A673 (cell line): ENCODE data around the gene SKOR1. TPM values are rescaled to one million over a fixed set of nuclear protein-coding genes. Genes with fewer than 3 reads are reported as not detected.

Experiments used
- Bru-seq: library from RNA; stranded (reverse); fragments of 400-500 nt; gene quantifications from one replicate; lab custom pipeline; 2021; lab: Mats Ljungman, UMichigan
- BruChase-seq, 2 experiments: library from RNA; stranded (reverse); fragments of 400-500 nt; gene quantifications; one replicate each; lab custom pipeline; 2021; lab: Mats Ljungman, UMichigan
- BruUV-seq: library from RNA; stranded (reverse); fragments of 400-500 nt; replicated peaks from 2 replicates; lab custom pipeline; 2021; lab: Mats Ljungman, UMichigan
- CTCF ChIA-PET: fragments of 300-600 bp; sonication (Branson Sonifier 250); formaldehyde crosslinking; loops from one replicate; lab custom pipeline; 2022; ENCODE audit warnings: antibody characterized with exemption; lab: Charles Lee
- POLR2A ChIA-PET: fragments of 300-600 bp; sonication (Branson Sonifier 250); formaldehyde crosslinking; loops from one replicate; lab custom pipeline; 2022; ENCODE audit warnings: antibody characterized with exemption; ENCODE audit not compliant: low non-redundant PET; lab: Charles Lee
- DNase-seq: peaks from one replicate; pipeline ENCODE4 v3.0.0-alpha.2; 2015; ENCODE audit warnings: low spot score
- H3K27ac ChIP-seq: fragments of 200-600 bp; sonication (generic); 2 replicates; pipeline ENCODE4 v1.5.1; 2016; ENCODE audit warnings: mixed run types, low read depth, mild to moderate bottlenecking, mixed read lengths, antibody characterized with exemption, low read length; ENCODE audit not compliant: poor library complexity, severe bottlenecking
- H3K27me3 ChIP-seq: fragments of 200-600 bp; sonication (generic); replicated peaks from 2 replicates; pipeline ENCODE4 v1.6.1; 2017; ENCODE audit warnings: mixed run types, low read depth, mild to moderate bottlenecking, mixed read lengths, antibody characterized with exemption, low read length; ENCODE audit not compliant: insufficient read depth, poor library complexity
- H3K36me3 ChIP-seq: fragments of 200-600 bp; sonication (generic); 2 replicates; pipeline ENCODE4 v1.6.1; 2016; ENCODE audit warnings: mixed run types, mild to moderate bottlenecking, mixed read lengths, antibody characterized with exemption, low read length; ENCODE audit not compliant: insufficient read depth, poor library complexity, severe bottlenecking
- H3K4me1 ChIP-seq: fragments of 200-600 bp; sonication (generic); 2 replicates; pipeline ENCODE4 v1.6.1; 2017; ENCODE audit warnings: mixed run types, mild to moderate bottlenecking, mixed read lengths, antibody characterized with exemption, low read length; ENCODE audit not compliant: insufficient read depth, poor library complexity, severe bottlenecking
- H3K4me3 ChIP-seq: fragments of 200-600 bp; sonication (generic); 2 replicates; pipeline ENCODE4 v1.5.1; 2016; ENCODE audit warnings: low read depth, mixed run types, mild to moderate bottlenecking, mixed read lengths, low read length; ENCODE audit not compliant: poor library complexity, severe bottlenecking
- H3K9me3 ChIP-seq: fragments of 200-600 bp; sonication (generic); 2 replicates; pipeline ENCODE4 v1.6.1; 2016; ENCODE audit warnings: mixed run types, low read depth, mild to moderate bottlenecking, mixed read lengths, antibody characterized with exemption, low read length; ENCODE audit not compliant: poor library complexity, severe bottlenecking
- CTCF ChIP-seq: fragments of 300-800, 200-600 bp; sonication (generic); conservative IDR thresholded peaks from 2 replicates; pipeline ENCODE4 v1.5.1; 2017; ENCODE audit warnings: low read depth, mild to moderate bottlenecking, antibody characterized with exemption, low read length, moderate library complexity, mixed read lengths
- EZH2 ChIP-seq: fragments of 200-600 bp; sonication (generic); IDR thresholded peaks from 2 replicates; pipeline ENCODE4 v1.6.1; 2017; ENCODE audit warnings: borderline replicate concordance, low read depth, mild to moderate bottlenecking, mixed read lengths, antibody characterized with exemption, low read length; ENCODE audit not compliant: poor library complexity, severe bottlenecking
- intact Hi-C: fragments of 100-400 bp; cut with micrococcal nuclease; formaldehyde crosslinking; loops from one replicate; pipeline ENCODE4 v1.10.0; 2022; ENCODE audit not compliant: unreplicated experiment
- long read RNA-seq: library from polyadenylated mRNA; stranded (forward); transcript quantifications from one replicate; pipeline ENCODE4 v2.0.0, GENCODE V29; 2022
- total RNA-seq: library from RNA; stranded (reverse); gene quantifications from 2 replicates; pipeline ENCODE4 v1.2.3, GENCODE V29; 2021

The SKOR1 gene
- total RNA-seq: 0.21 and 0.37 TPM in 2 replicates
- Bru-seq, nascent RNA: percentile 29 among the genes with signal in this experiment
- percentile 31 among the genes with signal in this experiment for BruChase-seq, experiment 1, labeled RNA remaining after a 2-hour chase
- BruChase-seq, experiment 2, labeled RNA remaining after a 6-hour chase: percentile 34 among the genes with signal in this experiment
- long read RNA-seq: 0 reads

DNA sequence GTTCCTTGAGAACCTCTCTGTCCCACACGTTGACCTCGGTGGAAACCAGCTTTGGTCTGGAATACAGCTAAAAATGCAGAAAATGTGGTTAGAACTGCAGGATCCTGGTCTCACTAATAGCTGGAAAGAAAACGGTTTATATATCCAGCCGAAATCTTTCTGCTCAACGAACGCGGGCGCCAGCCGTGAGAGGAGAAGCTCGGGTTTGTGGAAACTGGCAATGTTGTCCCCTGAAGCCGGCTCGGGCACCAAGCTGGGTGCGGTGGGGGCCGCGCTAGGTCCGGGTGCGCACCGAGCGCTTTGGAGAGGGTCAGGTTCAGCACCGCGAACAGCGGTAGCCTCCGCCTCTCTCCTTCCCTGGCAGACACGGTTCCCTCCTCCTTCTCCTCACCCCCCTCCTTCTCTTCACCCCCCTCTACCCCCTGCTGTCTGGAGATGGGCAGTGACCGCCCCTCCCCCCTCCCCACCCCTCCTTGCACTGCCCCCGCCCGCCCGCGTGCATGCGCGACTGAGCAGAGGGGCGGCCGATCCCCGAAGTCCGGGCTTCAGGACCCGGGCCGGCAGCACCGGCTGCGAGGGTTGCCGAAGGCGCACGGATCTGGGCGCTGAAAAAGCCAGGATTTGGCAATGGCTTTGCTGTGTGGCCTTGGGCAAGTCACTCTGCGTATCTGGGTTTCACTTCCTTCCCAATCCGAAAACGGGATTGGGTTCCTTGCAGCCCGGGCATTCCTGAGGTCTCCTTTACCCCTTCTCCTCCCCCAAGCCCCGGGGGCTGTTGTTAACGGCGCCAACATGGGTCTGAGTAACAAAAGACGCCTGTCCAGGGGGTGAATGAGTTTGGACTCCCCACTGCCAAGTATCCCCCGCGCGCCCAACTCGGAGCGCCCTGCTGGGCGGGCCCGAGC, at the start of gene SKOR1:
SKOR1 (plus strand) TSS at position 534 of the 905 bp plus-strand sequence; CDS start at position 628, 94 bp downstream.
- CTCF ChIA-PET: interaction anchor here (1.5 kb wide), 1 partner anchor 879 kb away, joined by 3 read pairs; no protein-coding TSS in a partner anchor
- H3K27ac ChIP-seq: no peak within 1 kb of the TSS
- no peak for TF ChIP-seq EZH2
- TF ChIP-seq CTCF: no peak
- peaks cover 36% of the 10 kb centered on the region for H3K4me1 ChIP-seq
- no peak for DNase-seq
- peaks cover 100% of the 10 kb centered on the region for H3K27me3 ChIP-seq
- peak within 1 kb of the TSS; percentile 24 for H3K4me3 ChIP-seq
- no peaks in the 10 kb centered on the region for H3K9me3 ChIP-seq
- no TSS peak for BruUV-seq
- POLR2A ChIA-PET: no interaction called here
- no peaks in the 10 kb centered on the region for H3K36me3 ChIP-seq
- intact Hi-C loops: no loop called here

DNA sequence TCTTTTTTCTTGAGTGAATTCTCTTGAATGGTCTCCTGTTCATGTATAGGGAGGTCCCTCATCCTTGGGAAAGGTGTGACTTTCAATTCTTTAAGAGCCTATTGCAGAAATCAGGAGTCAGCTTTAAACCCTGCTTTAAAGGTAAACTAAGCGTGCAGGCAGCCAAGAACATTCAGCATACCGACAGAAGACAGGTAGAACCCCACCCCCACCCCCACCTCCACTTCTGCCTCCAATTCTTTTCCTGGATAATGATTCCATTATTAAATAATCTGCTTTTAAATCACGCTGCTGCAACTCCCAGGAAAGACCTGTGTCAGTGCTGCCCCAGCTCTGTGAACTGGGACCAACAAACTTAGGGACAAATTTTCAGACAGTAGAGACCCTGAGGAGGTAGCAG, 49.3 kb upstream of the SKOR1 start:
- Histone ChIP-seq H3K4me3 (no peak overlapping the region), H3K9me3 (no peaks in the 10 kb centered on the region), H3K27ac (no peak overlapping the region), H3K27me3 (no peaks in the 10 kb centered on the region), H3K36me3 (no peaks in the 10 kb centered on the region), H3K4me1 (no peaks in the 10 kb centered on the region)
- POLR2A ChIA-PET: no interaction called here
- BruUV-seq: no TSS peak
- CTCF ChIA-PET: no interaction called here
- DNase-seq: no peak
- intact Hi-C loops: no loop called here
- TF ChIP-seq EZH2 (no peak), CTCF (no peak)

DNA sequence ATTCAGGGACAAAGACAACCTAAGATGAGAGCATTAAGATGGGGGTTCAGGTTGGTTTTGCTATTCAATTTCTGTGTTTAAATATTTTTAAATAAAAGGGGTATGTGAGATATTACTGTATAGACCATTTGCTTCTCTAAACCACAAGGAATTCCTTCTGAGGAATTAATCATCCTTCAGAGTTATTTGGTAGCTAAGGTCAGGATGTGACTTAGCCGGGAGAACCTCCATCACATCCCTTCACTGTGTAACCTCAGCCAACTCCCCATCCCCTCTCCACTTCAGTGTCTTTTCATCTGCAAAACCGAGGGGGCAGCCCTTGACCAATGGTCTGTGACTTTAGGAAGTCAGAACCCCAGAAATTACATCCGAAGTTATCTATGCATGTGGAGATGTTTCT, 48.7 kb upstream of the SKOR1 start:
- no peak overlapping the region for H3K4me3 ChIP-seq
- no peaks in the 10 kb centered on the region for H3K36me3 ChIP-seq
- DNase-seq: no peak
- no TSS peak for BruUV-seq
- no peaks in the 10 kb centered on the region for H3K27me3 ChIP-seq
- ChIA-PET CTCF (no interaction called here), POLR2A (no interaction called here)
- intact Hi-C loops: no loop called here
- no peak overlapping the region for H3K27ac ChIP-seq
- H3K9me3 ChIP-seq: no peaks in the 10 kb centered on the region
- TF ChIP-seq EZH2: no peak
- no peak for TF ChIP-seq CTCF
- H3K4me1 ChIP-seq: peaks cover 5% of the 10 kb centered on the region
